Peyer's patch (tissue), 4 donors: ENCODE measurements around the gene TOPBP1.

Experiments used
- POLR2A ChIP-seq, 2 donors: fragments of 450-650 bp; IDR thresholded peaks; one replicate each; pipeline ENCODE4 v1.5.1; 2017; ENCODE audit warnings: antibody characterized with exemption in 2 of 2, mild to moderate bottlenecking in 2 of 2, moderate library complexity in 2 of 2
- TF ChIP-seq, protein P1 (sequence below), 6 experiments: fragments of 450-650 bp in 4 of 6; fragments of 200-600 bp in 2 of 6; sonication (generic) in 1 of 6; IDR thresholded peaks; one replicate each; pipeline ENCODE4 v1.5.1; 2017 to 2019; ENCODE audit warnings: antibody characterized with exemption in 6 of 6, mild to moderate bottlenecking in 3 of 6, moderate library complexity in 1 of 6

- TF ChIP-seq, protein P1, sequence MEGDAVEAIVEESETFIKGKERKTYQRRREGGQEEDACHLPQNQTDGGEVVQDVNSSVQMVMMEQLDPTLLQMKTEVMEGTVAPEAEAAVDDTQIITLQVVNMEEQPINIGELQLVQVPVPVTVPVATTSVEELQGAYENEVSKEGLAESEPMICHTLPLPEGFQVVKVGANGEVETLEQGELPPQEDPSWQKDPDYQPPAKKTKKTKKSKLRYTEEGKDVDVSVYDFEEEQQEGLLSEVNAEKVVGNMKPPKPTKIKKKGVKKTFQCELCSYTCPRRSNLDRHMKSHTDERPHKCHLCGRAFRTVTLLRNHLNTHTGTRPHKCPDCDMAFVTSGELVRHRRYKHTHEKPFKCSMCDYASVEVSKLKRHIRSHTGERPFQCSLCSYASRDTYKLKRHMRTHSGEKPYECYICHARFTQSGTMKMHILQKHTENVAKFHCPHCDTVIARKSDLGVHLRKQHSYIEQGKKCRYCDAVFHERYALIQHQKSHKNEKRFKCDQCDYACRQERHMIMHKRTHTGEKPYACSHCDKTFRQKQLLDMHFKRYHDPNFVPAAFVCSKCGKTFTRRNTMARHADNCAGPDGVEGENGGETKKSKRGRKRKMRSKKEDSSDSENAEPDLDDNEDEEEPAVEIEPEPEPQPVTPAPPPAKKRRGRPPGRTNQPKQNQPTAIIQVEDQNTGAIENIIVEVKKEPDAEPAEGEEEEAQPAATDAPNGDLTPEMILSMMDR (IDR thresholded peaks at IDR 0.05), result no peak
- TF ChIP-seq POLR2A (IDR thresholded peaks at IDR 0.05), result no peak
Measured at GRCh38 chr3:133591271-133591742, 70.4 kb downstream of the TOPBP1 start.
